SK-N-SH treated with all-trans-retinoic acid at 6 μM for 48 hours (cell line): ENCODE results near the gene CYP1A2.

Source experiments
- ATAC-seq: fragments of 200-7000 bp; cut with Tn5 transposase; 3 replicates; pipeline ENCODE4 v1.9.1; 2020; ENCODE audit warnings: mild to moderate bottlenecking, moderate library complexity
- ARNTL ChIP-seq: fragments of 450-650 bp; formaldehyde crosslinking; IDR thresholded peaks from 2 replicates; pipeline ENCODE4 v1.5.0; 2020; ENCODE audit warnings: low read depth, mild to moderate bottlenecking, moderate library complexity, borderline replicate concordance
- BACH2 ChIP-seq: fragments of 250-450 bp; sonication (Bioruptor Pico); IDR thresholded peaks from 2 replicates; pipeline ENCODE4 v1.9.0; 2021; ENCODE audit warnings: mild to moderate bottlenecking, borderline replicate concordance
- ISL1 ChIP-seq: fragments of 250-450 bp; sonication (Bioruptor Pico); IDR thresholded peaks from 2 replicates; pipeline ENCODE4 v2.1.2; 2022; ENCODE audit warnings: mild to moderate bottlenecking, moderate library complexity
- OSR1 ChIP-seq: fragments of 250-450 bp; sonication (Bioruptor Pico); IDR thresholded peaks from 2 replicates; pipeline ENCODE4 v1.8.0; 2022; ENCODE audit warnings: moderate library complexity, mild to moderate bottlenecking, inconsistent platforms
- PATZ1 ChIP-seq: fragments of 250-450 bp; sonication (Bioruptor Pico); IDR thresholded peaks from 2 replicates; pipeline ENCODE4 v1.8.0; 2020; ENCODE audit warnings: mild to moderate bottlenecking, moderate library complexity, borderline replicate concordance
- PPARA ChIP-seq: fragments of 250-450 bp; sonication (Bioruptor Pico); IDR thresholded peaks from 2 replicates; pipeline ENCODE4 v1.5.0; 2020; ENCODE audit warnings: mild to moderate bottlenecking, borderline replicate concordance
- SNAI2 ChIP-seq: fragments of 250-450 bp; sonication (Bioruptor Pico); IDR thresholded peaks from 2 replicates; pipeline ENCODE4 v1.5.0; 2020; ENCODE audit warnings: mild to moderate bottlenecking, moderate library complexity
- TCF4 ChIP-seq: fragments of 250-450 bp; sonication (Bioruptor Pico); IDR thresholded peaks from 2 replicates; pipeline ENCODE4 v1.8.0; 2021; ENCODE audit warnings: mild to moderate bottlenecking, moderate library complexity, borderline replicate concordance
- TOX ChIP-seq: fragments of 250-450 bp; sonication (Bioruptor Pico); IDR thresholded peaks from 2 replicates; pipeline ENCODE4 v1.8.0; 2021; ENCODE audit warnings: mild to moderate bottlenecking, moderate library complexity, borderline replicate concordance
- TSHZ2 ChIP-seq: fragments of 250-450 bp; sonication (Bioruptor Pico); IDR thresholded peaks from 2 replicates; pipeline ENCODE4 v1.5.0; 2020; ENCODE audit warnings: mild to moderate bottlenecking, moderate library complexity
- ZC3H10 ChIP-seq: fragments of 250-450 bp; sonication (Bioruptor Pico); IDR thresholded peaks from 2 replicates; pipeline ENCODE4 v1.5.1; 2021; ENCODE audit warnings: mild to moderate bottlenecking, moderate library complexity
- ZFP3 ChIP-seq: fragments of 250-450 bp; sonication (Bioruptor Pico); IDR thresholded peaks from 2 replicates; pipeline ENCODE4 v1.5.0; 2020; ENCODE audit warnings: mild to moderate bottlenecking, moderate library complexity
- ZNF70 ChIP-seq: fragments of 450-650 bp; formaldehyde crosslinking; IDR thresholded peaks from 2 replicates; pipeline ENCODE4 v1.5.0; 2020; ENCODE audit warnings: mild to moderate bottlenecking, moderate library complexity
- ZNF8 ChIP-seq: fragments of 450-650 bp; formaldehyde crosslinking; IDR thresholded peaks from 2 replicates; pipeline ENCODE4 v1.5.0; 2020; ENCODE audit warnings: mild to moderate bottlenecking, moderate library complexity
- TF ChIP-seq, protein P1 (sequence below): fragments of 250-450 bp; sonication (Bioruptor Pico); IDR thresholded peaks from 2 replicates; pipeline ENCODE4 v1.8.0; 2021; ENCODE audit warnings: low read depth, mild to moderate bottlenecking, moderate library complexity, borderline replicate concordance
- TF ChIP-seq, protein P2 (sequence below): fragments of 250-450 bp; sonication (Bioruptor Pico); IDR thresholded peaks from 2 replicates; pipeline ENCODE4 v1.5.1; 2020; ENCODE audit warnings: low read depth, mild to moderate bottlenecking, moderate library complexity
- TF ChIP-seq, protein P3 (sequence below): fragments of 250-450 bp; sonication (Bioruptor Pico); IDR thresholded peaks from 2 replicates; pipeline ENCODE4 v1.5.1; 2021; ENCODE audit warnings: mild to moderate bottlenecking, moderate library complexity

Gene CYP1A2

GRCh38 chr15:74749832-74750231, 1.2 kb downstream of the CYP1A2 start:
- TF ChIP-seq TCF4 (CRISPR knock-in tag) (no peak), BACH2 (CRISPR knock-in tag) (no peak), ZNF70 (no peak), ZFP3 (no peak), OSR1 (CRISPR knock-in tag) (no peak), ZC3H10 (CRISPR knock-in tag) (no peak), PPARA (CRISPR knock-in tag) (no peak), ARNTL (no peak), SNAI2 (CRISPR knock-in tag) (no peak)
- TF ChIP-seq, protein P1, sequence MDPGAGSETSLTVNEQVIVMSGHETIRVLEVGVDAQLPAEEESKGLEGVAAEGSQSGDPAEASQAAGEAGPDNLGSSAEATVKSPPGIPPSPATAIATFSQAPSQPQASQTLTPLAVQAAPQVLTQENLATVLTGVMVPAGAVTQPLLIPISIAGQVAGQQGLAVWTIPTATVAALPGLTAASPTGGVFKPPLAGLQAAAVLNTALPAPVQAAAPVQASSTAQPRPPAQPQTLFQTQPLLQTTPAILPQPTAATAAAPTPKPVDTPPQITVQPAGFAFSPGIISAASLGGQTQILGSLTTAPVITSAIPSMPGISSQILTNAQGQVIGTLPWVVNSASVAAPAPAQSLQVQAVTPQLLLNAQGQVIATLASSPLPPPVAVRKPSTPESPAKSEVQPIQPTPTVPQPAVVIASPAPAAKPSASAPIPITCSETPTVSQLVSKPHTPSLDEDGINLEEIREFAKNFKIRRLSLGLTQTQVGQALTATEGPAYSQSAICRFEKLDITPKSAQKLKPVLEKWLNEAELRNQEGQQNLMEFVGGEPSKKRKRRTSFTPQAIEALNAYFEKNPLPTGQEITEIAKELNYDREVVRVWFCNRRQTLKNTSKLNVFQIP (CRISPR knock-in tag) = no peak
- TF ChIP-seq, protein P2, sequence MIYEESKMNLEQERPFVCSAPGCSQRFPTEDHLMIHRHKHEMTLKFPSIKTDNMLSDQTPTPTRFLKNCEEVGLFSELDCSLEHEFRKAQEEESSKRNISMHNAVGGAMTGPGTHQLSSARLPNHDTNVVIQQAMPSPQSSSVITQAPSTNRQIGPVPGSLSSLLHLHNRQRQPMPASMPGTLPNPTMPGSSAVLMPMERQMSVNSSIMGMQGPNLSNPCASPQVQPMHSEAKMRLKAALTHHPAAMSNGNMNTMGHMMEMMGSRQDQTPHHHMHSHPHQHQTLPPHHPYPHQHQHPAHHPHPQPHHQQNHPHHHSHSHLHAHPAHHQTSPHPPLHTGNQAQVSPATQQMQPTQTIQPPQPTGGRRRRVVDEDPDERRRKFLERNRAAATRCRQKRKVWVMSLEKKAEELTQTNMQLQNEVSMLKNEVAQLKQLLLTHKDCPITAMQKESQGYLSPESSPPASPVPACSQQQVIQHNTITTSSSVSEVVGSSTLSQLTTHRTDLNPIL (CRISPR knock-in tag) = no peak
- ATAC-seq = no peak

DNA sequence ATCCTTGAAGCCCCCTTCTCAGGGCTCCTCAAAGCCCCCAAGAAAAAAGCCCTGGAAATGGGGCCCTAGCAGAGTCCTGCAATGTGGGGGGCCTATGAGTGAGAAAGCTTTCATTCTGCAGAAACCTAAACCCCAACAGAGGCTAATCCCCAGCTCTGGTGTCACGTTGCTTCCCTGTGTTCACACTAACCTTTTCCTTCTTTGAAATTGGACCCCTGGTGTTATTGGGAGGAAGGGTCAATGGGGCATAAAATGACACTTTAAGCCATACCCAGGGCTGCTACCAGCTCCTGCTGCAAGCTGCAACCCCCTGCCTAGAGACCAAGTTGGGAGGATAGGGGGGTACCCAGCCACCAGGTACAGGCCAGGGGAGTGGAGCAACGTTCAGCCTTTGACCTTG, 2.1 kb downstream of the CYP1A2 start:
- no peak for ATAC-seq
- TF ChIP-seq PATZ1 (CRISPR knock-in tag) = no peak
- no peak for TF ChIP-seq ZNF70
- no peak for TF ChIP-seq TSHZ2
- no peak for TF ChIP-seq SNAI2 (CRISPR knock-in tag)
- TF ChIP-seq, all 23 proteins: peak for 0

DNA sequence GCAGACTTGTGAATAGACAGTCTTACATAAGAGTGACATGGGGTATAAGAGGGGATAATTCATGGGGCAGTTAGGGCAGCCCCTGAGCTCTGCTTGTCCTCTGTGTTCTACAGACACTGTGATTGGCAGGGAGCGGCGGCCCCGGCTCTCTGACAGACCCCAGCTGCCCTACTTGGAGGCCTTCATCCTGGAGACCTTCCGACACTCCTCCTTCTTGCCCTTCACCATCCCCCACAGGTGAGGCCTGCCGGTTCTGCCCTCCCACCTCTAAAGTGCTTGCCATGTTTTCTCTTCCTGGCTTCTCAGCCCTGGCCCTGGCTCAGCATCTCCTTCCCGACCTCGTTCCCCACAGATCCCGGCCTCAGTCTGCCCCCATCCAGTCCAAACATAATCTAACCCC, 3.4 kb downstream of the CYP1A2 start:
- ATAC-seq = no peak
- TF ChIP-seq, protein P3, sequence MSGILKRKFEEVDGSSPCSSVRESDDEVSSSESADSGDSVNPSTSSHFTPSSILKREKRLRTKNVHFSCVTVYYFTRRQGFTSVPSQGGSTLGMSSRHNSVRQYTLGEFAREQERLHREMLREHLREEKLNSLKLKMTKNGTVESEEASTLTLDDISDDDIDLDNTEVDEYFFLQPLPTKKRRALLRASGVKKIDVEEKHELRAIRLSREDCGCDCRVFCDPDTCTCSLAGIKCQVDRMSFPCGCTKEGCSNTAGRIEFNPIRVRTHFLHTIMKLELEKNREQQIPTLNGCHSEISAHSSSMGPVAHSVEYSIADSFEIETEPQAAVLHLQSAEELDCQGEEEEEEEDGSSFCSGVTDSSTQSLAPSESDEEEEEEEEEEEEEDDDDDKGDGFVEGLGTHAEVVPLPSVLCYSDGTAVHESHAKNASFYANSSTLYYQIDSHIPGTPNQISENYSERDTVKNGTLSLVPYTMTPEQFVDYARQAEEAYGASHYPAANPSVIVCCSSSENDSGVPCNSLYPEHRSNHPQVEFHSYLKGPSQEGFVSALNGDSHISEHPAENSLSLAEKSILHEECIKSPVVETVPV (CRISPR knock-in tag) = no peak
- TF ChIP-seq TOX (CRISPR knock-in tag) = no peak

- ATAC-seq = peak; percentile 87
- TF ChIP-seq TOX (CRISPR knock-in tag) (no peak), ZC3H10 (CRISPR knock-in tag) (no peak), ZNF70 (no peak), PATZ1 (CRISPR knock-in tag) (no peak), ZNF8 (no peak), ARNTL (no peak), PPARA (CRISPR knock-in tag) (no peak), ISL1 (CRISPR knock-in tag) (0 out of 2 replicates have a peak, but pooled peaks have one; percentile 5)
- TF ChIP-seq, protein P1 (CRISPR knock-in tag) = no peak
Observed at GRCh38 chr15:74752531-74752930, 3.9 kb downstream of the CYP1A2 start.
